ENCODE data around the gene GON7.
"Not testable (repeated sequence)": the region's sequence is repeated elsewhere in the genome, so short reads cannot be mapped to it uniquely, and the experiment has no call there.

GON7 gene, protein sequence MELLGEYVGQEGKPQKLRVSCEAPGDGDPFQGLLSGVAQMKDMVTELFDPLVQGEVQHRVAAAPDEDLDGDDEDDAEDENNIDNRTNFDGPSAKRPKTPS

DNA sequence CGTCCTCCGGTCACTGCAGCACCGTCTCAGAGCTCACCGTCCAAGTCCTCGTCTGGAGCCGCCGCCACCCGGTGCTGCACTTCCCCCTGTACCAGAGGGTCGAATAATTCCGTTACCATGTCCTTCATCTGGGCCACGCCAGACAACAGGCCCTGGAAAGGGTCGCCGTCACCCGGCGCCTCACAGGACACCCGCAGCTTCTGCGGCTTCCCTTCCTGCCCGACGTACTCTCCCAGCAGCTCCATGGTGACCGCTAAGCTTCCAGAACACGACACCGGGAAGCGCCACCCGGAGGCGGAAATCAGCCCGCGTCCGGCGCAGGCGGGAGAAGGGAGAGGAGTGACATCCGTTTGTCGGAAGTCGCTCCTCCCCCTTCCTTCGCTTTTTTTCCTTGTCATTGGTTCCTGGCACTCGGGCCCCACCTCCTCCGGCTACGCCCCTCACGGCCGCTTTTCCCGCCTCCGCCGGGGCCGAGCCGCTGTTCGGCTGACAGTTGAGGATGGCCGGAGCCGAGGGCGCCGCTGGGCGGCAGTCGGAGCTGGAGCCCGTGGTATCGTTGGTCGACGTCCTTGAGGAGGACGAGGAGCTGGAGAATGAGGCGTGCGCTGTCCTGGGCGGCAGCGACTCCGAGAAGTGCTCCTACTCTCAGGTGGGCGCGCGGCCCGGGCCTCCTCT, at the start of gene GON7, which contains the start of gene UBR7:
TSS of gene GON7 (minus strand) at position 273 of the 675 bp plus-strand sequence. CDS start at position 245, 28 bp downstream.
TSS of gene UBR7 (plus strand) at position 464 of the 675 bp plus-strand sequence. CDS start at position 500, 36 bp downstream.
- peak; percentile 92 for DNase-seq

DNA sequence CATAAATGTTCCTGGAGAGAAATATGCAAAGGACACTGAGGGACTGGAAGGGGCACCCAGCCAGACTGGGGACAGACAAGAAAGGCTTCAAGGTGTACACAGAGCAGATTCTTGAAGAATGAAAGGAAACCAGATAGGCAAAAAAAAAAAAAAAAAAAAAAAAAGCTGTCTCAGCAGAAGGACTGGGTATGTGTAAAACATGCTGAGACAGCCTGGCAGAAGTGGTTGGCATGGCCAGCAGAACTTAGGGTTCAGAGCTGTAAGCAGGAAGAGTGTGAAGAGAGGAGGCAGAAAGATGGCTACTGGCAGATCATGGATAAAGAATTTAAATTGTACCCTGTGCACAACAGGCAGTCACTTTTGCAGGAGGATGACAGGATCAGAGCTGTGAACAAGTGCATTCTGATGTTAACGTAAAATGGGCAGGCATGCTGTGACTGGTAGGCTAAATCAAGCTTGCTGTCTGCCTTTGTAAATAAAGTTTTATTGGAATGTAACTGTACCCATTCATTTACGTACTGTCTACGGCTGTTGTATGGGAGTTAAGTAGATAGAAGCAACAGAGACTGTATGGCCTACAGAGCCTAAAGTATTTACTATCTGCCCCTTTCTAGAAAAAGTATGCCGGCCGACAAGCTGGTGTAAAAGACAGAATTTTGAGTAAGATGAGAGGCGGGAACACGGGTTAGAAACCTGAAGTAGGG, 42.4 kb upstream of the GON7 start:
- DNase-seq = no peak

DNA sequence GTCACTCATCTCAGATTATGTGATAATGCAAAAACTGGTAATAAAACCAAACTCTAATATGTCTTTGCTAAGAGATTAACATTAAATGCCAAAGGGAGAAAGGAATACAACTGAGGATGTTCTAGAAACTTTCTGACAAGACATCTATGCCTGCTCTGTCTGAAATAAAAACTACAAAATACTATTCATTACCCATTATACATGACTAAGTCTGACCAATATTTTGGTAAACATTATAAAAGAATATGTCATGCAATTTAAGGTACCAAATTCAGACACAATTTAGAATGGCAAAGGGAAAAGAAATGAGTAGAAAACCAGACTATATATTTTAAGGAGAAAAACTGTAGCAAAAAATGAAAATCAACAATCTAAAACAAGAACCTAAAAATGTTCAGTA, 39.7 kb upstream of the GON7 start:
- no peak for DNase-seq

DNA sequence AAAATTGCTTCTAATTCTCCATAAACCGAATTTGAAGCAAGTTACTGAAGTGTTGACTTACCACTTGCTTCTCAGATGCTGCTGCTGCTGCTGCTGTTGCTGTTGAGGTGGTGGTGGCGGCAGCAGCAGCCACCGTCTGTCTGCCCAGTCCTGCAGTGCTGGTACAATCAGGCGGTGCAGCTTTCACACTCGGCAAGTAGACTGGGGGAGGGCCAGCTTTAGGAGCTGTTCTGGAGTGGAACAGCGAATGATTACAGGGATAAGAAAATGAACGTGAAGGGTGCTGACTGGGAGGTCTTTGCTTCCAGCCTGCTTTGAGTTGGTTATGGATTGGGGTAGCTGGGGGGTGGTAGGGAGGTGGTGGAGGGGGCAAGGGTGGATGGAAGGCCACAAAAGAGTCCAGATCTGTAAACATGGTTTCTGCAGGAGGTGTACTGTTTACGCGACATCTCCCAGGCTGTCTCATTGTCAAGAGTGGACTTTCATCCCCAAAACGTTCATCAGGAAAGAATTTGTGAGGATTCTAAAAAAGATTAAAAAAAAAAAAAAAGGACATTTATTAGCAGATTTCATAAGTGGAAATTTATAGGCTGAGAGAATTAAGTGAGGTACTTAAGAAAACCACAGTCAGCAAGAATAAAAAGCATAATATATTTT, 39.0 kb upstream of the GON7 start:
- DNase-seq = no peak

DNA sequence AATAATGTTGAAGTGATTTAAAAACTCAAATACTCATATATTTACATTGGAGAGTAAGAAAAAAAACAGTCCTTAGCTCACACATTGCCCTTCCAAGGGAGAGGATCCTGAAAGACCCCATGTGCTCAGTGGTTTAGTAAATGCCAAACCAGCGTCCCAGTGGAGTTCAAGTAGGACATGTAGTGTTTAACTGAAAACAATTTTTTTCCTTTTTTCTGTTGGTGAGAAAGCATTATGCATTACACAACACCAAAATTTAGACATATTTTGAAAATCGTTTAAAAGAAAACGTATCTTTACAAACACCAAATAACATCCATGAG, 33.8 kb upstream of the GON7 start:
- DNase-seq = no peak

DNA sequence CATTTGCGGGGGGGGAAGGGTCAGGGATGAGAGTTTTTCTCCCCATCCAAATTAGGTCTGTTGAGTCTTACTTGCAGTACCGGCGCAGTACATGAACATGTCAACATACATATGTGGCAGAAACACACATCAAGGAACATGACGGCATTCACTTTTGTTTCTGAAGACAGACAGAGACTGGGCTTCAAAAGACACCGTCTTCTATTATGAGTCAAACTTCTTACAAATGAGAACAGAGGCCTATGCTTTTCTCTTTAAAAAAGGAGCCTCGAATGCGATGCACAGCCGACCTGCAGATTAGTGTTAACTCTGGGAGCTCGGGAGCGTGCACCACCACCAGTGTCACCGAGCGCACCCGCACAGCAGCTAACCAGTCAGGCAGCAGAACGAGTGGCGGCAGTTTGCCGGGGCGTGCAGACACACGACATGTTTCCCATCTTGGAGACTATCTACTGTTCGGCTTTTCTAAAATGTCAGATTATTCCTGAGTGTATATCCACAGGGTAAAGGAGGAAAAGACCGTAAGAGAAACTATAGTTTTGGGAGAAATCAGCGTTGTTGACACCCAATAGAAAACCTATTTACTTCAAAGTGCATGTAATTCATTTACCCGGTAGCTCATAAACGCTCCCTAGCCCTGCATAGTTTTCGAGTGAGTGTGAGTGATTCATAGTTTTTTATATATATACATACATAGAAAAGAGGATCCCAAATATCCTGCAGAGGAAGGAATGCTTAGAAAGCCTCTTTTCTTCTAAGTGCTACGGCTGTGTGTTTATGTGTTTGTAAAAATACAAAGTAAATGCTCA, 33.2 kb upstream of the GON7 start:
- DNase-seq = no peak

GRCh38 chr14:93234798-93235197, 27.9 kb upstream of the GON7 start:
- peak; percentile 10 for DNase-seq

DNA sequence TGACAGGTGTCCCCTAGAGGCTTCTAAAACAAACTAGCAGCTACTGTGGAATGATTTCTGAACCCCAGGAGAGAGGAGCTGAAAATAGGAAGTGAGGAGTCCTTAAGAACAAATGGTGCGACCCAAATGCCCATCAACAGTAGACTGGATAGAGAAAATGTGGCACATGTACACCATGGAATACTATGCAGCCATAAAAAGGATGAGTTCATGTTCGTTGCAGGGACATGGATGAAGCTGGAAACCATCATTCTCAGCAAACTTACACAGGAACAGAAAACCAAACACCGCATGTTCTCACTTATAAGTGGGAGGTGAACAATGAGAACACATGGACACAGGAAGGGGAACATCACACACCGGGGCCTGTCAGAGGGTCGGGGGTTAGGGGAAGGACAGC, 26.2 kb upstream of the GON7 start:
- not testable (repeated sequence) for DNase-seq

GRCh38 chr14:93232159-93232558, 25.3 kb upstream of the GON7 start:
- DNase-seq = no peak

DNA sequence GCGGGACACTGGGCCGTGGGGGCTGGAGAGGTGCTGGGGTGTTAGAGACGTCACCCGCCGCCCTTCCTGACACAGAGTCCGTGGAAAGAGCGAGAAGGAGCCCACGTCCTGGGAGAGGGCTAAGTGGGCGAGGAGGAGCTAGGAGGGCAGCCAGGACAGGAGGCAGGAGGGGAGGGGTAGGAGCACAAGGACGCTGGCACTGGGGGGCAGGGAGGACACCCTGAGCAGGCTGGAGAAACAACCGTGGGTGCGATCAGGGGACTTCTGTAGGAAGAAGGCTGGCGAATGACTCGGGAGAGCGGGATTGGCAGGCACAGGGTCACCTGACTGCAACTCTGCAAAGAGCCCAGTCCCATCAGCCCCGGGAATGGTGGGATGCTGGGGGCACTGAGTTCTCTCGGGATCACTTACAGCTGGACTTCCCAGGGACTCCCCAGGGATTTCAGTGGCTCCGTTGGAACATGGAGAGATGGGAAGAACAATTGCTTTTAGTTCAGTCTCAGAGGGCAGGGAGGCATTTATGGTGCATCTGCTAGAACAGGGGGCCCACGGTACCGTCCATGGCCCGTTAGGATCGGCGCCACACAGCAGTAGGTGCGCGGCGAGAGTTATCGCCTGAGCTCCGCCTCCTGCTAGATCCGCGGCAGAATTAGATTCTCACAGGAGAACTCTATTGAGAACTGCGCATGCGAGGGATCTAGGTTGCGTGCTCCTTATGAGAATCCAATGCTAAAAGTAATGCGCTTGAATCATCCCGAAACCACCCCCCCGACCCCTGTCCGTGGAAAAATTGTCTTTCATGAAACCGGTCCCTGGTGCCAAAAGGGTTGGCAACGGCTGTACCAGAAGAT, 24.5 kb upstream of the GON7 start:
- DNase-seq = peak; percentile 70

DNA sequence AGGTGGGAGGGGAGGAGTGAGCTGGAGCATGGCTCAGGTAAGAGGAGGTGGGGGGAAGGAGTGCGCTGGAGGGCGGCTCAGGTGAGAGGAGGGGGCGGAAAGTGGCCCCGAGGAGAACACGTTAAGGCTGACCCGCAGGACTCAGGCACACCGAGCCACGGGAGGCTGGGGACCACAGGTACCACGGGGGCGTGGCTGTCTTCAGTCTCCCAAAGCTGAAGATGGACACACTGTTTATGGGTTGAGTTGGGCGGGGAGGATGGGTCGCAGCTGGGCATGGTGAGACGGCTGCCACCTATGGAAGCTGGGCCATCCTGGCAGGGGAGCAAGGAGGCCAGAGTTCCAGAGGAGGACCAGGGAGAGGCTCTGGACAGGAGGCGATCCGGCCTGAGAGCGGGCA, 23.7 kb upstream of the GON7 start:
- no peak for DNase-seq

DNA sequence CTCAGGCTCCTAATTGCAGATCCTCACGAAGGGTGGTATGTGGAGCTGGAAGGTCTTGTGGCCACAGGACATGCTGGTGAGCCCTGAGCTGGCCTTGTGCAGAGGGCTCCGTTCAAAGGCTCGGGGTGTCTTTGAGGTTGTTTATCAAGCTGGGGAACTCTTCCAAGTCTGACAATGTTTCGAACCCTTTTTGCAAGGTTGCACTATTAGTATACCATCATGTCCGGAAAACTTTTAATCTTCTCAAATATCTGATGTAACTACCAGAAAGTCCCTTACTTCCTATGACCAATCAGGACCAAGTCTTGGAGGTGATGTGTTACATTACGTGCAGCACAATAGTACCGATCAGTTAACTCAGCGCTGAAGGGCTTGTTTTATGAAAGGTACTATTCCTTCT, 21.7 kb upstream of the GON7 start:
- no peak for DNase-seq

DNA sequence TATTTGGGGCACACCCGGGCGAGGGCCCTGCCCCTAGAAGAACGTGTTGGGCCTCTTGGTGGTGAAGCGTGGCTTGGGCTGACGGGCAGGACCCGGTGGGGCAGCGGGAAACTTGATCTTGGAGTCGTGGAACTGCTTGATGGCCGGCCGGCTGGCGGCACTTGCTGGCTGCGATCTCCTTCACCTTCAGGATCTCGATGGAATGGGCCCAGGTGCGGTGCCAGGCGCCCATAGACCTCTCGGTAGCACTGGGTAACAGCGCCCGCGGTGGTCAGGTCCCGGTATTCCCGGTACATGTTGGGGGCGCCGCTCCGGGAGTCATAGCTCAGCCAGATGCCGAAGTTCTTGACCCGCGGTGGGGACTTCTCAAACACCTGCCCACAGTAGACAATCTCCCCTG, 16.7 kb upstream of the GON7 start:
- no peak for DNase-seq

- no peak for DNase-seq
These were observed 13.6 kb upstream of the GON7 start for GRCh38 chr14:93220509-93220908.

GRCh38 chr14:93219103-93219726, 12.3 kb upstream of the GON7 start:
- peak; percentile 22 for DNase-seq

- no peak for DNase-seq
These were observed 7.7 kb upstream of the GON7 start for GRCh38 chr14:93214598-93214997.

DNA sequence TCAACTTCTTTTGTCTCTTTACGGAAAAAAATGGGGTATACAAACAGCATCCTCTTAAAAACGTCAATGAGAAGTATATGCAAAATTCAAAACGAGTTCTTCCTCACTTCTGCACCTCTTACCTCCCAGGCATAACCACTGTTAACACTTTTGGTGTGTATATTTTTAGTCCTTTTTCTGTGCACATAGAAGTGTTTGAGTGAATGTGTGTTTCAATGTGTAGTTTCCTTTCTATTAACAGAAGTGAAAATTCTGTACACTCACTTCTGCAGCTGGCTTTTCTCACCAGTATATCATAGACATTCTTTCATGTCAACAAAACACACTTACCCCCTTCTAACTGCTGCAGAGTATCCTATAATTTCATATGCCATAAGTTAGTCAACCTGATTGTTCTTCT, 5.6 kb upstream of the GON7 start:
- DNase-seq = no peak

GRCh38 chr14:93207468-93208308, 823 bp upstream of the GON7 start:
- DNase-seq = no peak

DNA sequence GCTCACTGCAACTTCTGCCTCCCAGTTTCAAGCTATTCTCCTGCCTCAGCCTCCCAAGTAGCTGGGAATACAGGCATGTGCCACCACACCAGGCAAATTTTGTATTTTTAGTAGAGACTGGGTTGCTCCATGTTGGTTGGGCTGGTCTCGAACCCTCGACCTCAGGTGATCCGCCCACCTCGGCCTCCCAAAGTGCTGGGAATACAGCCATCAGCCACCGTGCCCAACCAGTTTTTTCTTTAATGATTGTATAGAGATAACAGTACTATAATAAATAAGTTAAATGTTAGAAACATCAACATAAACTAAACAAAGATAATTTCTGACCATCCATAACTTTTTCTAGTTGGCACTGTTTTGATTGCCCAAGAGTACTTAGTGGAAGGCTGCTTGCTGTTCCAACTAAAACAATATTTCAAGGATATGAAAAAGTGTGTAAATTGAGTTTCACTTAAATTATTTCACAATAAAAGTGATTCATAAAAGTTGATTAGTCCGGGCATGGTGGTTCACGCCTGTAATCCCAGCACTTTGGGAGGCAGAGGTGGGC, 5.6 kb downstream of the GON7 start:
- DNase-seq = no peak

- no peak for DNase-seq
These were observed 6.3 kb downstream of the GON7 start for GRCh38 chr14:93200553-93200952.

All from NCI-H2227 treated with DMSO at 0.1 percent for 48 hours (cell line).